ENCODE results near the gene NHERF1. TPM values are rescaled to one million over a fixed set of nuclear protein-coding genes. Genes with fewer than 3 reads are reported as not detected.

NHERF1 gene
- total and polyA plus RNA-seq, 2 of the 8 experiments (the other 6 are each of a cell fraction or from before 2014, with no cell fraction given) = 92.9 to 99.2 TPM

DNA sequence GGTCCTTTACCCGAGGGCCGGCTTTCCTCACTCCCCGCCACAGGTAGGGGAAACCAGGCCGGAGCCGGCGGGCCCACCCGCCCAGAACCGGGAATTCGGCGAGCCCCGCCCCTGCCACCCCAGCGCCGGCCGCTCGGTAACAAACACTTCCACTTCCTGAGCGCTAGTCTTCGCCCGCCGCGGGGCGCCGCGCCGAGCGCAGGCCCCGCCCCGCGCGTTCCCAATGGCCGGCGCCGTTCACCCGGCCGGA lies 224 bp upstream of the NHERF1 start:
- H2BK5ac ChIP-seq (ENCODE audit: low read depth, low read length) = no peak overlapping the region
- H2BK12ac ChIP-seq (ENCODE audit: low read depth, low read length) = no peak overlapping the region
- H2BK20ac ChIP-seq (ENCODE audit: low read length) = no peak overlapping the region
- ChIA-PET POLR2A (ENCODE audit: partially characterized antibody) (interaction anchor here (0.7 to 9.3 kb wide), 5 partner anchors 11 to 1831 kb away, joined by 3 to 60 read pairs (median 32); partner anchors contain the start of genes NAT9 and RAB37), CTCF (ENCODE audit: partially characterized antibody) (interaction anchor here (4.5 to 4.7 kb wide), 3 partner anchors 11 to 116 kb away, joined by 68 to 388 read pairs (median 170); partner anchors contain the start of gene NAT9)
- no peaks in the 10 kb centered on the region for H3K9me3 ChIP-seq (ENCODE audit: insufficient read depth in 2 of 2, low read depth in 1 of 2, low read length in 1 of 2)
- no peak overlapping the region for H3K4ac ChIP-seq (replicated peaks; ENCODE audit: insufficient read length, low read depth, low read length)
- TF ChIP-seq, protein P1, sequence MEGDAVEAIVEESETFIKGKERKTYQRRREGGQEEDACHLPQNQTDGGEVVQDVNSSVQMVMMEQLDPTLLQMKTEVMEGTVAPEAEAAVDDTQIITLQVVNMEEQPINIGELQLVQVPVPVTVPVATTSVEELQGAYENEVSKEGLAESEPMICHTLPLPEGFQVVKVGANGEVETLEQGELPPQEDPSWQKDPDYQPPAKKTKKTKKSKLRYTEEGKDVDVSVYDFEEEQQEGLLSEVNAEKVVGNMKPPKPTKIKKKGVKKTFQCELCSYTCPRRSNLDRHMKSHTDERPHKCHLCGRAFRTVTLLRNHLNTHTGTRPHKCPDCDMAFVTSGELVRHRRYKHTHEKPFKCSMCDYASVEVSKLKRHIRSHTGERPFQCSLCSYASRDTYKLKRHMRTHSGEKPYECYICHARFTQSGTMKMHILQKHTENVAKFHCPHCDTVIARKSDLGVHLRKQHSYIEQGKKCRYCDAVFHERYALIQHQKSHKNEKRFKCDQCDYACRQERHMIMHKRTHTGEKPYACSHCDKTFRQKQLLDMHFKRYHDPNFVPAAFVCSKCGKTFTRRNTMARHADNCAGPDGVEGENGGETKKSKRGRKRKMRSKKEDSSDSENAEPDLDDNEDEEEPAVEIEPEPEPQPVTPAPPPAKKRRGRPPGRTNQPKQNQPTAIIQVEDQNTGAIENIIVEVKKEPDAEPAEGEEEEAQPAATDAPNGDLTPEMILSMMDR (IDR thresholded peaks at IDR 0.05; ENCODE audit: control extremely low read depth in 1 of 3, insufficient read depth in 1 of 3, low read depth in 1 of 3, low read length in 3 of 3) = peak in 1 of 3 experiments; percentile 3; a peak in 1 of 4 replicates
- no peak for TF ChIP-seq GTF2F1 (IDR thresholded peaks at IDR 0.05; ENCODE audit: borderline replicate concordance, low read depth, low read length)
- peak; percentile 60; the same call in 1 of the 2 replicates for TF ChIP-seq KDM1A (IDR thresholded peaks at IDR 0.05; ENCODE audit: borderline replicate concordance, low read length)
- 0 out of 2 replicates have a peak, but pooled peaks have one; percentile 8 for TF ChIP-seq TCF12 (IDR thresholded peaks at IDR 0.05; ENCODE audit: low read depth, low read length)
- peak; percentile 54 for TF ChIP-seq ASH2L (IDR thresholded peaks at IDR 0.05; ENCODE audit: low read length)
- peak; percentile 35; the same call in 1 of the 2 replicates for TF ChIP-seq BACH1 (IDR thresholded peaks at IDR 0.05; ENCODE audit: low read length)
- H3K56ac ChIP-seq (replicated peaks; ENCODE audit: insufficient read length, low read depth, low read length) = no peak overlapping the region
- H3K79me2 ChIP-seq (ENCODE audit: control insufficient read depth in 1 of 2, insufficient read depth in 2 of 2, low read length in 2 of 2) = peaks cover 7 to 41% of the 10 kb centered on the region in 2 experiments; a peak in 3 of 4 replicates
- H4K20me1 ChIP-seq (replicated peaks in 1 of 2; ENCODE audit: control insufficient read depth in 1 of 2, insufficient read depth in 2 of 2, low read length in 2 of 2) = peaks cover 19 to 26% of the 10 kb centered on the region in 2 experiments
- H3K4me3 ChIP-seq (ENCODE audit: extremely low read depth in 1 of 4, insufficient read depth in 2 of 4, low read depth in 3 of 4, low read length in 4 of 4) = peak overlapping the region in 2 of 4 experiments; percentile 4 to 91; a peak in 4 of 8 replicates
- H3K18ac ChIP-seq (ENCODE audit: extremely low read depth, low read length) = no peak overlapping the region; the same call in 1 of the 2 replicates
- peaks cover 15% of the 10 kb centered on the region for H3K79me1 ChIP-seq (ENCODE audit: low read depth, low read length)
- H3K27ac ChIP-seq (ENCODE audit: low read depth, low read length) = no peak overlapping the region
- H4K5ac ChIP-seq (ENCODE audit: insufficient read length, low read depth, low read length) = no peak overlapping the region
- WGBS, 2 experiments (ENCODE audit: extremely low coverage in 1 of 2, insufficient coverage in 1 of 2, insufficient read length in 1 of 2, insufficient replicate concordance in 2 of 2, low coverage in 1 of 2, low lambda C conversion rate in 2 of 2, missing lambda C conversion rate in 1 of 2) = no CpG with 5 or more reads among the region's 34 CpGs
- H3K9ac ChIP-seq (replicated peaks in 1 of 4; ENCODE audit: extremely low read depth in 1 of 4, low read depth in 3 of 4, low read length in 3 of 4) = no peak overlapping the region
- peaks cover 5 to 45% (median 25%) of the 10 kb centered on the region in 4 experiments for H3K4me1 ChIP-seq (replicated peaks in 1 of 4; ENCODE audit: control insufficient read depth in 3 of 4, insufficient read depth in 4 of 4, low read length in 3 of 4)
- no peak overlapping the region for H2AK5ac ChIP-seq (ENCODE audit: low read depth, low read length)
- no peak overlapping the region for H2BK120ac ChIP-seq (replicated peaks; ENCODE audit: low read depth, low read length)
- no peak overlapping the region for H2BK15ac ChIP-seq (ENCODE audit: low read length)
- FAIRE-seq (no peak), DNase-seq (ENCODE audit: low read depth in 1 of 2, low spot score in 2 of 2) (peak in 1 of 2 experiments; percentile 64)
- H3K23me2 ChIP-seq (ENCODE audit: low read depth, low read length) = peaks cover 13% of the 10 kb centered on the region
- no peak overlapping the region for H3K23ac ChIP-seq (ENCODE audit: insufficient read length)
- H3K14ac ChIP-seq (ENCODE audit: insufficient read length) = no peak overlapping the region
- H4K91ac ChIP-seq (replicated peaks; ENCODE audit: insufficient read length, low read length) = no peak overlapping the region
- H3K4me2 ChIP-seq (ENCODE audit: insufficient read depth in 1 of 2, low read depth in 2 of 2, low read length in 2 of 2) = peak overlapping the region in 1 of 2 experiments; percentile 79; a peak in 2 of 4 replicates
- no peaks in the 10 kb centered on the region for H3K27me3 ChIP-seq (replicated peaks in 1 of 4; ENCODE audit: control insufficient read depth in 3 of 4, extremely low read depth in 1 of 4, insufficient read depth in 3 of 4, low read length in 3 of 4)
- no peak overlapping the region for H4K8ac ChIP-seq (ENCODE audit: extremely low read depth, insufficient read depth, low read length)
- H2AFZ ChIP-seq (ENCODE audit: low read length) = no peak overlapping the region
- peaks cover 0 to 4% (median 0%) of the 10 kb centered on the region in 4 experiments; a peak in 1 of 8 replicates for H3K36me3 ChIP-seq (ENCODE audit: control insufficient read depth in 2 of 4, insufficient read depth in 4 of 4, low read length in 3 of 4)

All from H1 (cell line).